GM19193 (cell line): Measurements from ENCODE around the gene PATE4.

ENCODE experiments used
- POLR2A ChIP-seq: IDR thresholded peaks from 4 replicates; pipeline ENCODE4 v1.6.1; 2011; ENCODE audit not compliant: insufficient read depth, insufficient read length; ENCODE audit errors: extremely low read depth

Gene PATE4, protein sequence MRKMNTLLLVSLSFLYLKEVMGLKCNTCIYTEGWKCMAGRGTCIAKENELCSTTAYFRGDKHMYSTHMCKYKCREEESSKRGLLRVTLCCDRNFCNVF

DNA sequence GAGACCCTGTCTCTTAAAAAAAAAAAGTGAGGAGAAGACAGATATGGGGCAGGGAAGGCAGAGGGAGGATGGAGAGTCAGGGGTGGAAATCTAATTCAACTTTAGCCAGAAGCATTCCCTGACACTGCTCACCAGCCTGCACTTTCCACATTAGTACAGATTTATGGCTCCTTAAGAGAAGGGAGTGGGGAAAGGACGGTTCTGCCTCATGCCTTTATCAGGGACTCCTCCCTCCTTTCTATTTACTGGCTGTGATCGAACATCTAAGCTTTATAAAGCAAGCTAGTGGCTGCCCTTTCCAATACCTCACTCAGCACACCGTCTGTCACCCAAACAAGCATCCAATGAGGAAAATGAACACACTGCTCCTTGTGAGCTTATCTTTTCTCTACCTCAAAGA, at the start of gene PATE4:
TSS of gene PATE4 (plus strand) at position 301 of the 400 bp plus-strand sequence. CDS start at position 345, 44 bp downstream.
- no peak for TF ChIP-seq POLR2A

DNA sequence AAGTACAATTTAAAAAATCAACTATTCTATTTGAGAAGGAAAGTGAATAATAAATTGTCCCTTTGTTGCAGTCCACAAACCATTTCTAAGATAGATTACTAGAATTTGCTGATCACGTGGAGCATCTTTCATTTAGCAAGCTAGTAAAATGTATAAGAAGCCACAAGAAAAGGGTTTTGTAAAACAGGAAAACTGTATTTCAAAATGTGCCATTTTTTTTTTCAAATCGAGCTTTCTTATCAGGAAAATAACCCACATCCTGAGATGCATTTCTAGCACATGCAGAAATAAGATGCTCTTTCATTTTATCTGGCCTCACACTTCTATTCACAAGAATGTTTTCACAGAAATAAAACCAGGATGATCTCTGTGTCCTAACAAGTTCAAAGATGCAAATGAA, 48.4 kb upstream of the PATE4 start:
- no peak for TF ChIP-seq POLR2A

DNA sequence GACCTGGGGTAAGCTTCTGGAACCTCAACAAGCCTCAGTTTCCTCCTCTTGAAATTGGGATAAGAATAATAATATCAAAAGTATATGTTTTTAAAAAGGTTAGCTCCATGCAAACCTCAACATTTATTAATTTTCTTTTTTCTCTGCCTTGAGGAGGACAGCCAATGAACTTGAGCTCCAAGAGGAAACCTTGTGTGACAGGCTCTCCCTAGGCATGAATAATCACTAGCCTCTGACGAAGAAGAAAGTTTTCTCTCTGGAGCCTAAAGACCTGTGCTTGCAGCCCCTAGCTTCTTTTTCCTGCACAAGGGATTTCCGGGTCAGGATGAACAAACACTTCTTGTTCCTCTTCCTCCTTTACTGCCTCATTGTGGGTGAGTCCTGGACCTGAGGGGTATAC, 45.3 kb upstream of the PATE4 start, which contains the start of gene PATE3:
TSS of gene PATE3 (plus strand) at position 301 of the 400 bp plus-strand sequence. CDS start at position 326, 25 bp downstream.
- no peak for TF ChIP-seq POLR2A

DNA sequence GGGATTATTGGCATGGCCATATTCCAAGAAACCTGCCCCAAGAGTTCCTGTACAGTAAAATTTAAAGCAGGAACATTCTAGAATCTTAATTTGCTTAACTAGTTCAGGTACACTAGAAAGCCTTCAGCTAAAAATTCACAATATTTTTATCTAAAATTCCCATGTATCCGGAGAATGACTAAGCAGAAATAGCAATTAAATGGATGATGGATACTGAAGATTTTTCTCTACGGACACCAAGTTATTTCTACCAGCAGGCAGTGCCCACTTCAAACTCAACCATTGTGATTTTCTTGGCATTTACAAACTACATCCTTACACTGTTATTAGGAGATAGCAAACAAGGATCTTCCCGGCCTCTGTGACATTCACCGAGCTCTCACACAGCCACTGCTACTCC, 42.3 kb upstream of the PATE4 start:
- TF ChIP-seq POLR2A, result no peak

DNA sequence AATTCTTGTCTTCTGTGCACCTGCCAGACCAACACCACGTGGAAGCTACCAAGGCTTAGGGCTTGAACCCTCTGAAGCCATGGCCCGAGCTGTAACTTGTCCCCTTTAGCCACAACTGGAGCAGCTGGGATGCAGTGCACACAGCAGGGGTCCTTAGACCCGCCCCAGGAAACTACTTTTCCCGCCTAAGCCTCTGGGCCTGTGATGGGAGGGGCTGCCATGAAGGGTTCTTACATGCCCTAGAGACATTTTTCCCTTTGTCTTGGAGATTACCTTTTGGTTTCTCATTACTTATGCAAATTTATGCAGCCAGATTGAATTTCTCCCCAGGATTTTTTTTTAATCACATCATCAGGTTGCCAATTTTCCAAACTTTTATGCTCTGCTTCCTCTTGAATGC, 35.5 kb upstream of the PATE4 start:
- no peak for TF ChIP-seq POLR2A

DNA sequence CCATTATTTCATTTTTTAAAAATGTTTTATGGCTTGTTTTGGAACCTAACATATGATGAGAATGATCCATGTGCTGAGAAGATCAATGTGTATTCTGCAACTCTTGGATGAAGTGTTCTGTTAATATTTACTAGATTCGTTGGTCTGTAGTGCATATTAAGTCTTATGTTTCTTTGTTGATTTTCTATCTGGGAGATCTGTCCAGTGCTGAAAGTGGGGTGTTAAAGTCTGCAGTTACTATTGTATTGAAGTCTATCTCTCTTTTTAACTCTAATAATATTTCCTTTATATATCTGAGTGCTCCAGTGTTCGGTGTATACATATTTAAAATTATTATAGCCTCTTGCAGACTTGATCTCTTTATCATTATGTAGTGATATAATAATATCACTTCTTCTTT, 33.3 kb upstream of the PATE4 start:
- no peak for TF ChIP-seq POLR2A

DNA sequence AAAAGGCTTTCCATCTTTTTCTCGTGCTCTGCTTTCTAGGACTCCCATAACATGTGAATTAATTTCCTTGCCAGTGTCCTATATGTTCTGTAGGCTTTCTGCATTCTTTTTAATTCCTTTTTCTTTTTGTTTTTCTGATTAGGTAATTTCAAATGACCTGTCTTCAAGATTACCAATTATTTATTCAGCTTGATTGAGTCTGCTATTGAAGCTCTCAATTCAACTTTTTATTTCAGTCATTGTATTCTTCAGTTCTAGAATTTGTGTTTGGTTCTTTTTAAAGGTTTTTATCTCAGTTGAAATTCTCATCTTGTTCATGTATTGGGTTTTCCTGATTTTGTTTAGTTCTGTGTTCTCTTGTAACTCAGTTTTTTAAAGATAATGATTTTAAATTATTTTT, 30.7 kb upstream of the PATE4 start:
- TF ChIP-seq POLR2A, result no peak

DNA sequence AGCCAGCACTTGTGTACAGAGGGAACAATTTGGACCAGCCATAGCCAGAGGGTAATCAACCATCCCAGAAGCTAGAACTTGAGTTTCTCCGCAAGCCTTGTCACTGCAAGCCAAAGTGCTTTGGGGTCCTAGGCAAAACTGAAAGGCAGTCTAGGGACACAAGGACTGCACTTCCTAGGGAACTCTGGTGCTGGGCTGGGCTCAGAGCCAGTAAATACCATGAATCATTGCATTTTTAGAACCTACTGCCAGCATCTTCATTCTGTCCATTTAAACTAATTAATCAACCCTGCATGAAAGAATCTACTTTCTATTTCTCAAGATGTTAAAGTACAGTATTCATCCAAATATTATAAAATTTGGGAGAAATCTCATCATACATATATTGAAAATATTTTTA, 25.2 kb upstream of the PATE4 start:
- TF ChIP-seq POLR2A, result no peak

DNA sequence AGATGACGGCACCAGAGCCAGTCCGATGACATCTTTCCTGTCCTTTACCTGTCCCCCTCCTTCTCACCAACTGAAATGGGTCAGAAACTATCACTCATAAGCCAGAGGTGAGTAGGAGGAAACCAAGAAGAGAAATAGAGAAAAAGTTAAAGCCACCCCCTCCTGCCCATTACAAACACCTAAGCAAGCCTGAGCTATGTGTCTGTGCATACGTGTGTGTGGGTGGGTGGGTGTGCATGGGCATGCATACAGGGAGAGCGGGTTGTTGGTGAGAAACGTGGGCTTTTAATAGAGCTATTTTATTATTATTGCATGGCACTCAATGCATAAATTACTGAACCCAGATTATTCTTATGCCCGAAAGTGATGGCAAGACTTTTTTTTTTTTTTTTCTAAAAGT, 2.6 kb downstream of the PATE4 start:
- no peak for TF ChIP-seq POLR2A

DNA sequence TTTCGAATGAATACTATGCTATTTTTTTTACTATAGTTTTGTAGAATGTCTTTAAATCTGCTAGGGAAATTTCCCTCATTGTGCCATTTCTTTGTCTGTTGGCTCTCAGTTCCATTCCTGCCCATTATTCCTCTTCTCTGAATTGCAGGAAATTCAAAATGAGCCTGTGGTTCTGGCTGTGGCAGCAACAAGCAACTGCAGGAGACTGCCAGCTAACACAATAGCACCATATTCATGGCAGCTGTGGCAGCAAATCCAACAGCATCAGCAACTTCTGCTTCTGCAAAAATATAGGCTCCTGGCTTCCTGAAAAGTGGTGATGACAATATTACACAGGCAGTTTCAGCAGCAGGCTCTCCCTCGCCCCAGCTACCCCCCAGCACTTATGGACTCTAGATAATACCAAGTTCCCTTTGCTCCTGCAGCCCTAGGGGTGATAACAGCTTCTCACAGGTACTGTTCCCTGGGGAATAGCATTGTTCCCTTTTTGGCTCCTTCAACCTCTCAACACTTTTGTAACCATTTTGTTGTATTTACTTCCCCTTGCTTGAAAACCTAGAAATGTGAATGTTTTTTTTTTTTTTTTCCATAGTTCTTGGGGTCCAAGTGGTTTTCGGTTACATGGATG, 9.3 kb downstream of the PATE4 start:
- no peak for TF ChIP-seq POLR2A

DNA sequence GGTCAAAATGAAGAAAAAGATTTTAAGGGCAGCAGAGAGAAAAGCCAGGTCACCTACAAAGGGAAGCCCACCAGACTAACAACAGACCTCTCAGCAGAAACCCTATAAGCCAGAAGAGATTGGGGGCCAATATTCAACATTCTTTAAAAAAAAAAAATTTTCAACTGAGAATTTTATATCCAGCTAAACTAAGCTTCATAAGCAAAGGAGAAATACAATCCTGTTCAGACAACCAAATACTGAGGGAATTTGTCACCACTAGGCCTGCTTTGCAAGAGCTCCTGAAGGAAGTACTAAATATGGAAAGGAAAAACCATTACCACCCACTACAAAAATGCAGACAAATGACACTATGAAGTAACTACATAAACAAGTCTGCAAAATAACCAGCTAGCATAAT, 13.1 kb downstream of the PATE4 start:
- TF ChIP-seq POLR2A, result no peak

DNA sequence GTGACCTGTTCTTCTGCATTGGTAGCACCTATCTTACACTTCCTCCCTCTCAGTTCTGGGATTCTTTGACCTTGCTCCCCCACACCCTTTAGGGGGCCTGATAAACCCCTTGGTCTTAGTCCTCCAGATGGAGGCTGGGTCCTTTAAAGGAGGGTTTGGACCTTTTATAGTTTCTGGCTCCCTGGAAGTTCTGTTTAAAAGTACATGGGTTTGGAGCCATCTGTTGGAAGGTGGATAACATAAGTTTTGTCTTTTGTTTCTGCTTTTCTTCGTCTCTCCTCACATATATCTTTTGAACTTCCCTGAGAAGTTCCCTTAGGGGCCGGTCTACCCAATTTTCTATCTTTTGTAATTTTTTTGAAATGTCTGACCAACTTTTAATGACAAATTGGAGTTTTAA, 36.4 kb downstream of the PATE4 start:
- no peak for TF ChIP-seq POLR2A

DNA sequence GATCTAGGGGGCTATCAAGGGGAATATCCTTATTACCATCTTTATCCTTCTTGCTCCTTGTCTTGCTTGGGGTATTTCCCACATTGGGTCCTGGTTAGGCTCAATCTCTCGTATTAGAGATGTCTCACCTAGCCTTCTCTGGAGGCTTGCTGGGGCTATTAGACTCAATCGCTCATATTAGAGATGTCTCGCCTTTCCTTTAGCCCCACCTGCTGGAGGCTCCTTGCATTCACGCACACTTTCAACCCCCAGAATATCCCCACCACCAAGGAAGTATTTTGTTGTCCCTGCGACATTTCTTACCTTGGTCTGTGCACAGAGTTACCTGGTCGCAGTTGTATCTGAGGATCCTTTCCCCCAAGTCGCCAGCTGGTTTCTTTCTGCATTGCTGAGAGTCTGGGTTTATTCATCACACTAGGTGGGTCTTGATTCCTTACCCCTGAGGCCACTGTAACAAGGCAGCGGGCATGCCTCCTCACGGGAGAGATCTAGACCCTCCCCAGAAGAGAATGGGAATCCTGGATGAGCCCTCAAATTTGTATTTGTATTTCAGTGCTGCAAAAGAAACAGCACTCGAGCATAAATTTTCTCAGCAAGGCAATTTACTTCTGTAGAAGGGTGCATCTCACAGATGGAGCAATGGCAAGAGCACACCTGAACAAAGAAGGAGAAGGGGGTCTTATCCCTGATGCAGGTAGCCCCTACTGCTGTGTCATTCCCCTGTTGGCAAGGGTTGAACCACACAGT, 38.4 kb downstream of the PATE4 start:
- TF ChIP-seq POLR2A, result no peak

DNA sequence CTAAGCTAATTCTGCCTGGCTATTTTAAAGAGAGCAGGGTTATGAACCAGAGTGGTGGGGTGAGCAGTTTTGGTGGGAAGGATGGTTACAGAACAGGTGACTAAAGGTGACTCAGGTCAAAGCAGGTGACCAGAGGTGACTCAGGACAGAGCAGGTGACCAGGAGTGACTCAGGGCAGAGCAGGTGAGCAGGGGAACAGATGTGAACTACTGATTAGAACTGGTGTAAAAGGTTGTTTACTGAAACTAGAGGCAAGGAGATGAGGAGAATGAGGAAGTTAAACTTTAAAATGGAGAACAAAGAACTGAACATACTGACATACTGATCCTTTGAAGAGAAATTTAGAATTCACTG, 39.0 kb downstream of the PATE4 start:
- TF ChIP-seq POLR2A, result no peak

DNA sequence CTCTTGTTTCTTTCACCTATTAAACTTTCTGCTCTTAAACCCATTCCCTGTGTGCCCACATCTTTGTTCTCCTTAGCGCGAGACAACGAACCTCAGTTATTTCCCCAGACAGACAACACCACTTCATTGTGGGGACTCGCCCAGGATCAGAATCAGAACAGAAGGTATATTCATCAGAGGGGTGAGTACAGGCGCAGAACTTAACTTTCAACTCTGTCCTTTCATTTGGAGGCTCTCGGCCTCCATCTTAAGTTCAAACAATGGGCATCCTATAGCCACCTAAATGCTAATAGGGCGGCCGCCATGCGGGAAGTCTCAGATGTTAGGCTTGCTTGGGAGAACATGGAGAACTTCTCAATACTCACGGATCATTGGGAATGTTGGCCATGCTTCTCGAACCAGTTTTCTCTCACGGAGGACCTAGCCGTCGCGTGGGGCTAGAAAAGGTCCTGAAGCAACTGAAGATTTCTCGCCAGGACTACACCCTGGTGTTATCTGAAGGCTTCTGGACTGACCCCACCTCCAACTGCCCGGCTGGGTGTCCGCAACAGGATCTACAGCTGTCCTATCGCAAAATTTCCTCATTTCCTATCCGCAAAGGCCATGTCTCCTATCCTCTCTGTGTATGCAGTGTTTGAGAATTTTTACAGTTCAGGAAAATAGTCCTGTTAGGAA, 40.9 kb downstream of the PATE4 start:
- no peak for TF ChIP-seq POLR2A

DNA sequence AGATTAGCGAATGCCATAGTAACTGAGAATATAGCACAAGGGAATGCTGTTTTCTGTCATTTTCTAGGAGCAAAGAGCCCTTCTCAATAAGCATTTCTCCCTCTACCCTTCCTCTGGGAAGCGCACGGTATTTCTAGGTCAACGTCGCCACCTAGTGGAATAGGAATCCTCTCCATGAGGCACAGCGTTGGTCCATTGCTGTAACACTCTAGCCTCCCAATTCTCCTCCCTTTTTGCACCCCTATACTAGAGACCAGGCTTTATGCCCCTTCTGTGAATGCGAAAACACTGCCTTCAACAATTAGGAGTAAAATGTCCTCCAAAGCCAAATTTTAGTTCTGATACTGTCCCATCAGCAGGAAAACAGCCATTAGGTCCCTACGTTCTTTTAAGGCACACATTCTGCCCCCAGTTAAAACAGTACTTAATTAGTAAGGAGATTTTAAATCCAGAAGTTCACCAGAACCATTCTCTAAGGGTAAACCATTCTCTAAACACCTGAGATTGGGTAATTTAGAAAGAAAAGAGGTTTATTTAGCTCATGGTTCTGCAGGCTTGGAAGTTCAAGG, 41.5 kb downstream of the PATE4 start:
- TF ChIP-seq POLR2A, result no peak

DNA sequence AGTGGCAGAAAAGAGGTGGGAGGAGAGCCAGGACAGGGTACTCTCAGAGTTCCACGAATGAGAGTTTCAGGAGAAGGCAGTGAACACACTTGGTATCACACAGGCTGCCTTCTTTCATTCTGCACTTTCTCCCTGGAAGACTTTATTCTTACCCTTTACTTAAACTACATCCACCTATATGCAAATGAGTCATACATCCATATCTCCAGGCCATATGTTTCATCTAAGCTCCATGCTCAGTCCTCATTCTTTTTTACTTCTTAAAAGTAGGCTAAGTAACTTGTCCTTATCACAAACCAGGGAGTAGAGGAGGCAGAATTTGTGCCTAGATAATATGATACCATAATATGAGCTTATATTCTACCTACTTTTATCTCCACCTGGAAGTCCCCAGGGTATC, 48.2 kb downstream of the PATE4 start:
- TF ChIP-seq POLR2A, result no peak
